H1 (cell line): ENCODE results near the gene DGKI. TPM values are rescaled to one million over a fixed set of nuclear protein-coding genes. Genes with fewer than 3 reads are reported as not detected.

ENCODE experiments used
- CTCF ChIA-PET: fragments of 300-600 bp; sonication (Branson Sonifier 250); formaldehyde crosslinking; loops from one replicate; lab custom pipeline; 2021; ENCODE audit not compliant: partially characterized antibody; lab: Charles Lee
- POLR2A ChIA-PET: fragments of 300-600 bp; sonication (Branson Sonifier 250); formaldehyde crosslinking; loops from one replicate; lab custom pipeline; 2021; ENCODE audit warnings: inconsistent platforms; ENCODE audit not compliant: partially characterized antibody; lab: Charles Lee
- DNase-seq, 2 experiments: peaks; one replicate each; pipeline versions ENCODE4 v3.0.0 to v3.0.0-alpha.2; 2010 to 2022; ENCODE audit warnings: low spot score in 2 of 2, low read depth in 1 of 2, mixed read lengths in 1 of 2
- FAIRE-seq: peaks from 2 replicates; lab custom pipeline; 2011; peaks lifted over from hg19 to GRCh38; lab: Jason Lieb, UNC
- H2AFZ ChIP-seq: 2 replicates; pipeline ENCODE4 v1.8.1; 2012; ENCODE audit warnings: low read length, inconsistent platforms
- H2AK5ac ChIP-seq: 2 replicates; pipeline ENCODE4 v1.6.1; 2013; ENCODE audit warnings: low read depth, low read length
- H2BK120ac ChIP-seq: replicated peaks from 2 replicates; pipeline ENCODE3; 2013; ENCODE audit warnings: low read depth, low read length, inconsistent platforms
- H2BK12ac ChIP-seq: 2 replicates; pipeline ENCODE4 v1.6.1; 2013; ENCODE audit warnings: low read depth, low read length
- H2BK15ac ChIP-seq: 2 replicates; pipeline ENCODE4 v1.6.1; 2013; ENCODE audit warnings: low read length
- H2BK20ac ChIP-seq: 2 replicates; pipeline ENCODE4 v1.6.1; 2013; ENCODE audit warnings: low read length
- H2BK5ac ChIP-seq: 2 replicates; pipeline ENCODE4 v1.6.1; 2013; ENCODE audit warnings: low read depth, low read length
- H3K14ac ChIP-seq: 2 replicates; pipeline ENCODE4 v1.6.1; 2013; ENCODE audit warnings: inconsistent platforms; ENCODE audit not compliant: insufficient read length
- H3K18ac ChIP-seq: 2 replicates; pipeline ENCODE4 v1.6.1; 2013; ENCODE audit warnings: low read length; ENCODE audit errors: extremely low read depth
- H3K23ac ChIP-seq: 2 replicates; pipeline ENCODE4 v1.6.1; 2013; ENCODE audit warnings: inconsistent platforms; ENCODE audit not compliant: insufficient read length
- H3K23me2 ChIP-seq: 2 replicates; pipeline ENCODE4 v1.6.1; 2013; ENCODE audit warnings: low read depth, low read length
- H3K27ac ChIP-seq: 2 replicates; pipeline ENCODE4 v1.6.1; 2011; ENCODE audit warnings: low read depth, low read length, inconsistent platforms
- H3K27me3 ChIP-seq, 4 experiments: replicated peaks in 1 of 4; 1 replicate in 1 of 4; 2 replicates in 3 of 4; pipeline versions ENCODE4 v1.6.1 to v1.8.1; 2011 to 2013; ENCODE audit warnings: low read length in 3 of 4, mild to moderate bottlenecking in 3 of 4, inconsistent platforms in 2 of 4, mixed read lengths in 2 of 4, moderate library complexity in 1 of 4; ENCODE audit not compliant: control insufficient read depth in 3 of 4, insufficient read depth in 3 of 4; ENCODE audit errors: extremely low read depth in 1 of 4
- H3K36me3 ChIP-seq, 4 experiments: 2 replicates each; pipeline versions ENCODE4 v1.6.1 to v1.8.1; 2011 to 2013; ENCODE audit warnings: mild to moderate bottlenecking in 4 of 4, low read length in 3 of 4, moderate library complexity in 2 of 4, control low read depth in 1 of 4, inconsistent platforms in 1 of 4; ENCODE audit not compliant: insufficient read depth in 4 of 4, control insufficient read depth in 2 of 4
- H3K4ac ChIP-seq: replicated peaks from 2 replicates; pipeline ENCODE3; 2013; ENCODE audit warnings: low read length, low read depth, mixed read lengths, inconsistent platforms; ENCODE audit not compliant: insufficient read length
- H3K4me1 ChIP-seq, 4 experiments: replicated peaks in 1 of 4; 1 replicate in 1 of 4; 2 replicates in 3 of 4; pipeline versions ENCODE4 v1.6.1 to v1.8.1; 2011 to 2013; ENCODE audit warnings: low read length in 3 of 4, inconsistent platforms in 2 of 4, mixed read lengths in 1 of 4; ENCODE audit not compliant: insufficient read depth in 4 of 4, control insufficient read depth in 3 of 4
- H3K4me2 ChIP-seq, 2 experiments: 2 replicates each; pipeline versions ENCODE4 v1.6.1 to v1.8.1; 2011 to 2013; ENCODE audit warnings: low read depth in 2 of 2, low read length in 2 of 2, control low read depth in 1 of 2, inconsistent platforms in 1 of 2, mild to moderate bottlenecking in 1 of 2; ENCODE audit not compliant: insufficient read depth in 1 of 2
- H3K4me3 ChIP-seq, 4 experiments: fragments of 200-600, 300-600 bp in 1 of 4; sonication (generic), shearing (Covaris generic), sonication (Bioruptor Twin) in 1 of 4; 2 replicates each; pipeline versions ENCODE4 v1.5.1 to v1.8.1; 2011 to 2016; ENCODE audit warnings: low read length in 4 of 4, low read depth in 3 of 4, control low read depth in 2 of 4, inconsistent platforms in 2 of 4, mild to moderate bottlenecking in 2 of 4, mixed read lengths in 1 of 4, moderate library complexity in 1 of 4; ENCODE audit not compliant: insufficient read depth in 2 of 4; ENCODE audit errors: extremely low read depth in 1 of 4
- H3K56ac ChIP-seq: replicated peaks from 2 replicates; pipeline ENCODE3; 2013; ENCODE audit warnings: low read depth, mild to moderate bottlenecking, mixed read lengths, low read length, inconsistent platforms; ENCODE audit not compliant: insufficient read length
- H3K79me1 ChIP-seq: 2 replicates; pipeline ENCODE4 v1.6.1; 2013; ENCODE audit warnings: low read depth, low read length, control low read depth
- H3K79me2 ChIP-seq, 2 experiments: 2 replicates each; pipeline versions ENCODE4 v1.6.1 to v1.8.1; 2012 to 2013; ENCODE audit warnings: low read length in 2 of 2, mild to moderate bottlenecking in 2 of 2, inconsistent platforms in 1 of 2; ENCODE audit not compliant: insufficient read depth in 2 of 2, control insufficient read depth in 1 of 2
- H3K9ac ChIP-seq, 4 experiments: replicated peaks in 1 of 4; 1 replicate in 1 of 4; 2 replicates in 3 of 4; pipeline versions ENCODE4 v1.6.1 to v1.8.1; 2011 to 2013; ENCODE audit warnings: low read depth in 3 of 4, low read length in 3 of 4, control low read depth in 2 of 4, mild to moderate bottlenecking in 2 of 4, moderate library complexity in 2 of 4, inconsistent platforms in 1 of 4; ENCODE audit errors: extremely low read depth in 1 of 4
- H3K9me3 ChIP-seq, 2 experiments: 2 replicates each; pipeline versions ENCODE4 v1.6.1 to v1.8.1; 2012 to 2013; ENCODE audit warnings: mild to moderate bottlenecking in 2 of 2, moderate library complexity in 2 of 2, control low read depth in 1 of 2, inconsistent platforms in 1 of 2, low read depth in 1 of 2, low read length in 1 of 2, mixed read lengths in 1 of 2; ENCODE audit not compliant: insufficient read depth in 2 of 2
- H4K20me1 ChIP-seq, 2 experiments: replicated peaks in 1 of 2; 2 replicates each; pipeline versions ENCODE3 to v1.8.1; 2011 to 2013; ENCODE audit warnings: inconsistent platforms in 2 of 2, low read length in 2 of 2, mild to moderate bottlenecking in 1 of 2; ENCODE audit not compliant: insufficient read depth in 2 of 2, control insufficient read depth in 1 of 2
- H4K5ac ChIP-seq: 2 replicates; pipeline ENCODE4 v1.6.1; 2013; ENCODE audit warnings: low read length, low read depth, mixed read lengths, inconsistent platforms; ENCODE audit not compliant: insufficient read length
- H4K8ac ChIP-seq: 2 replicates; pipeline ENCODE4 v1.8.0; 2013; ENCODE audit warnings: mild to moderate bottlenecking, moderate library complexity, low read length, inconsistent platforms; ENCODE audit not compliant: insufficient read depth; ENCODE audit errors: extremely low read depth
- H4K91ac ChIP-seq: replicated peaks from 2 replicates; pipeline ENCODE3; 2013; ENCODE audit warnings: low read length, mixed read lengths, inconsistent platforms; ENCODE audit not compliant: insufficient read length
- EP300 ChIP-seq, 2 experiments: IDR thresholded peaks; 1 replicate in 1 of 2; 2 replicates in 1 of 2; pipeline ENCODE4 v1.6.1; 2011 to 2012; ENCODE audit warnings: low read depth in 2 of 2, low read length in 2 of 2, mild to moderate bottlenecking in 2 of 2, borderline replicate concordance in 1 of 2, inconsistent platforms in 1 of 2, moderate library complexity in 1 of 2
- SIX5 ChIP-seq: IDR thresholded peaks from 2 replicates; pipeline ENCODE4 v1.6.1; 2011; ENCODE audit warnings: mild to moderate bottlenecking, low read depth, low read length
- WGBS, 2 experiments: shearing (Covaris generic) in 1 of 2; methylation state at CpG; one replicate each; pipeline versions ENCODE4 v1.1.6 to v1.1.7; 2013 to 2015; ENCODE audit warnings: low lambda C conversion rate in 2 of 2, mixed read lengths in 2 of 2, inconsistent platforms in 1 of 2, low coverage in 1 of 2, missing lambda C conversion rate in 1 of 2; ENCODE audit not compliant: insufficient replicate concordance in 2 of 2, insufficient coverage in 1 of 2, insufficient read length in 1 of 2; ENCODE audit errors: extremely low coverage in 1 of 2, missing lambda C conversion rate in 1 of 2; 5-methylcytosine and 5-hydroxymethylcytosine counted together
- polyA plus RNA-seq, 7 experiments: library from polyadenylated mRNA; depleted of rRNA in 3 of 7; stranded (reverse) in 5 of 7; unstranded in 2 of 7; fragments of >200 nt in 5 of 7; fragments of 200-250 nt in 2 of 7; gene quantifications; 1 replicate in 5 of 7; 2 replicates in 1 of 7; 4 replicates in 1 of 7; pipeline versions ENCODE4 v1.2.1 to v1.2.3, GENCODE V29; 2011 to 2013; ENCODE audit warnings: missing spikeins in 2 of 7, mixed read lengths in 2 of 7
- total RNA-seq: library from RNA; stranded (reverse); fragmentation: NEBNext Ultra II Directional; extraction: Animal tissue kit (Norgen Biotek cat#: 25700); gene quantifications from 2 replicates; pipeline ENCODE4 v1.2.1, GENCODE V29; 2021

The DGKI gene
- total and polyA plus RNA-seq, 2 of the 8 experiments (the other 6 are each of a cell fraction or from before 2014, with no cell fraction given), result 0.20 to 0.71 TPM

- Histone ChIP-seq H3K23ac (no peak overlapping the region), H3K9ac (no peak overlapping the region)
- WGBS, 2 experiments, result 97% methylated on average over 2 of the region's 2 CpGs; no CpG with 5 or more reads in 1 of the 2 experiments
Measured at GRCh38 chr7:137860542-137860941, 13.8 kb upstream of the DGKI start.

More at GRCh38 chr7:137860542-137860941, 13.8 kb upstream of the DGKI start:
- FAIRE-seq, result no peak
- Histone ChIP-seq H2BK12ac (no peak overlapping the region), H3K27ac (no peak overlapping the region), H4K8ac (no peak overlapping the region), H3K9me3 (no peaks in the 10 kb centered on the region), H4K5ac (no peak overlapping the region), H3K4me2 (no peak overlapping the region), H3K4me3 (no peak overlapping the region), H3K18ac (no peak overlapping the region), H4K20me1 (no peaks in the 10 kb centered on the region), H2BK15ac (no peak overlapping the region), H3K23me2 (no peaks in the 10 kb centered on the region), H2AK5ac (no peak overlapping the region), H3K14ac (no peak overlapping the region), H3K27me3 (no peaks in the 10 kb centered on the region), H2BK20ac (no peak overlapping the region), H2BK120ac (no peak overlapping the region), H3K4ac (no peak overlapping the region), H3K36me3 (peaks cover 0 to 7% (median 0%) of the 10 kb centered on the region in 4 experiments; a peak in 2 of 8 replicates), H3K4me1 (peaks cover 0 to 3% (median 0%) of the 10 kb centered on the region in 4 experiments; a peak in 1 of 7 replicates), H3K79me2 (no peaks in the 10 kb centered on the region), H4K91ac (no peak overlapping the region), H2AFZ (no peak overlapping the region), H3K56ac (no peak overlapping the region), H2BK5ac (no peak overlapping the region), H3K79me1 (no peaks in the 10 kb centered on the region)
- no peak for TF ChIP-seq SIX5
- no peak for TF ChIP-seq EP300 (IDR thresholded peaks at IDR 0.05; ENCODE audit: borderline replicate concordance in 1 of 2, low read depth in 2 of 2, low read length in 2 of 2)
- ChIA-PET CTCF (no interaction called here), POLR2A (no interaction called here)
- no peak for DNase-seq
